COR-L47 (cell line): ENCODE results near the gene C2CD4D.

Experiments
- DNase-seq: peaks from one replicate; lab custom pipeline; 2025; lab: John Stamatoyannopoulos, UW

The C2CD4D gene

DNA sequence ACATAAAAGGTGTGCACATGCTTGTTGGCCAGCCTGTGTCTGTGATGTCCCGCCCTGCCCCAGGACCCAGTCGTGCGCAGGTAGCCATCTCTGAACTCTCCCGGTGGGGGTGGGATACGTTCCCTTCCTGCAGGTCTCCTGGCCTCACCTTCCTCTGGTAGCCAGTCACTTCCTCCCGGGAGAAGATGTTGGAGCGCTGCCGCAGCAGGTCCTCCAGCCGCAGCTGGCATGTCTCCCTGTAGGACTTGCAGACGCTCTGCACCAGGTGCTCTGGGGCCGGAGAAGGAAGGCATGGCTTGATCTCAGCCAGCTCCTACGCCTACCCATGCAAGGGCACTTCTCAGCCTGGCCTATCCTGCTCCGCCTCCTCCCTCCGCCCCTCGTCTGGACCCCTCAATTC is 25.2 kb downstream of the C2CD4D start:
- DNase-seq = no peak

DNA sequence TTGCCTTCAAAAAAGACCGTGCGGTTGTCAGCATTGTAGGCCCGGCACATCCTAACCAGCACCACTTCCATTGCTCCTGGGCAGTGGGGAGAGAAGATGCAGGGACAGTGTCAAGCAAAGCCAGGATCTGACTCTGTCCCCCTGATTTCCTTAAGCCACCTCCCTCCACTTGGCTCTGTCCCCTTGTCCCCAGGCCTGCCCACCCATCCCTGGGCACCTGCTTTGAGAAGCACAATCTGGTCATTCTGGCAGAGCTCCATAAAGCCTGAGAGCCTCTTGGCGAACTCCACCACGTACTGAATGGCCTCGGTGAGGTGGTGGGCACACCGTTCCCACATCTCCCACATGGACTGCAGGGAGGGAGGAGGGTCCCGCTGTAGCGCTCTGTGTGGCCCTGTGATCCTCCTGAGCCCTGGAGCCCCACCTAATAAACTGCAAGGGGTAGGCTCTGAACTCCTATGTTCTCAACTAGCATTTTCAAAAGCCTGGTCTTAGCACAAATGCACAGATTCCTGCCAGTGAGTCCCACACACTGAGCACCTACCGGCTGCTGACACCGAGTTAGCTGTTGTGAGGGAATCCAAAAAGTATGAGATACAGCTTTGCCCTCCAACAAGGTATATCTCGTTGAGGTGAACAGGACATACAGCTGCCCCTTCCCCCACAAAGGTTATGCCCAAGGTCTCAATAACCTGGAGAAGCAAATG is 26.2 kb downstream of the C2CD4D start:
- no peak for DNase-seq

DNA sequence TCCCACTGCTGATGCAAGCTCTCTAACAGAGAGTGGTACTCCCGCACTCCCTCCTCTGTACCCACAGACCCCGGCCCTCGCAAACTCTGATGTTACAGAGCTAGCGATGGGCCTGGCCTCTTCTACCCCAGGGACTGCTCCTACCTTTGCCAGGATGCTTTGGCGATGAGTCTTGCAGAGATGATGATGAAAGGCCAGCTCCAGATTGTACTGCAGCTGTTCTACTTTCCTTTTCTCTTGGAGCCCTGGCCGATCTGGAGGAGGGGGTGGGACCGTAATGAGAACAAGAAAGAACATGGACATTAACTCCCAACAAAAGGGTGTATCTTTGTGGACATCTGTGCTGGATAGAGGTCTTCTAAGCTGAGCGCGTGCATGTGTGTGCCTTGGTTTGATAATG is 28.4 kb downstream of the C2CD4D start:
- no peak for DNase-seq

DNA sequence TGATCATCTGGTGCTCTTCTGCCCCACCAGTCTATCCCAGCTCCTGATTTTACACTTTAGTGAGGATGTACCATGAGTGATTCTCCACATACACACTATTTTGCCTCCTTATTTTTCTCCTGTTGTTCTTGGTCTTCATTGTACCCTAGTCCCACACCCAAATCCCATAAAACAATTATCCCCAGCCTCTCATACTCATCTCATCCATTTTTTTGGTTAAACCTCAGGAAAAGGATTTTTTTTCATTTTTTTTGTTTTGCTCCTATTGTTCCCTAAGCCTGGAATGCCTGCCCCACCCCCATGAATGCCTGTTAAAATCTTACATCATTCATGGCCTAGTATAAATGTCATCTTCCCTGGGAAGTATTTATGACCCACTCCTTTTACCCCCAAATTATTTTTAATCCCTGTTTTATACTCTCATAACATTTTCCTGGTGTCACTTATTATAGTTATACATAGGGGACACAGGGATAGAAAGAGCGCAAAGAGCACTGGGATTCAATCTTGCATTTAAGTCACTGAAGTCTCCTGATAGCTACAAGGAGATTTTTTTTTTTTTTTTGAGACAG is 29.5 kb downstream of the C2CD4D start:
- DNase-seq = no peak

DNA sequence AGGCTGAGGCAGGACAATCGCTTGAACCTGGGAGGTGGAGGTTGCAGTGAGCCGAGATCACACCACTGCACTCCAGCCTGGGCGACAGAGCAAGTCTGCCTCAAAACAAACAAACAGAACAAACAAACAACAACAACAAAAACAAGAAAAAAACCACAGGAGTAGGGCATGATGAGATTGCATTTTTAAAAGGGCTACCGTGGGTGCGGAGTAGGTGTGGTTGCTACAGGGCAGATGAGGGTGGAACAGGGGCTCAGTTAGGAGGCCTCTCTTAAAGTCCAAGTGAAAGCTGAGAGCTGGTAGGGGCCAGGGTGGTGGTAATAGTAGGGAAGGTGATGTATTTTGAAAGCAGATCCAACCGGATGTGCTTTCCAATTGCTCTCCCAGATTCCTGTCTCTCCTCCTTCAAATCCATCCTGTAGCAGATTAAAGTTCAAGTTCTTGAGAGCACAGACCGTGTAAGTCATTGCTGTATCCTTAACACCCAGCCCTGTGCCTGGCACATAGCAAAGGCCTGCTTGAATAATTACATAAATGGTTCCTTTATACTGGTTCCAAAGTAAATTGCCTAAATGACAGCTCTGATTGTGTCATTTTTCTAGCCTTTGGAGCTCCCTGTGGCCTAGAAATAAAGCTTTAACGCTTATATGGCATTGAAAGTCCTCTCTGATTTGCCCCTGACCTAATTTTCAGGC is 30.2 kb downstream of the C2CD4D start:
- DNase-seq = no peak

DNA sequence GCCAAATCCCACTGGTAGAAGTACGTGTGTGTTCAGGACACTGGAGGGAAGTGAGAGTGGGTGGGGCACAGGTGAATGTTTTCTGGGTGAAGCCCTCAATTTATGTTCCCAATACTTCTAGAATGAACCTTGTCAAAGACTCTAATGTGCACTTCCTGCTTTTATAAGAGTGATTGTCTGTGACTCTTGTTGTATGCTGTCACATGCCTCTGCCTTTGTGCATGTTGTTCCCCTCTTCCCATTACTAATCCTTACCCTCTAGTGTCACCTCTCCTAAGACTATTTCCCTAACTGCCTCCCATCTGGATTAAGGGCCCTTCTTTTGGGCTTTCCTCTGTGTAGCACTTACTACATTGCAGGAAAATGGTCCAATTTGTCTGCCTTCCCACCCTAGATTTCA is 31.9 kb downstream of the C2CD4D start:
- no peak for DNase-seq

DNA sequence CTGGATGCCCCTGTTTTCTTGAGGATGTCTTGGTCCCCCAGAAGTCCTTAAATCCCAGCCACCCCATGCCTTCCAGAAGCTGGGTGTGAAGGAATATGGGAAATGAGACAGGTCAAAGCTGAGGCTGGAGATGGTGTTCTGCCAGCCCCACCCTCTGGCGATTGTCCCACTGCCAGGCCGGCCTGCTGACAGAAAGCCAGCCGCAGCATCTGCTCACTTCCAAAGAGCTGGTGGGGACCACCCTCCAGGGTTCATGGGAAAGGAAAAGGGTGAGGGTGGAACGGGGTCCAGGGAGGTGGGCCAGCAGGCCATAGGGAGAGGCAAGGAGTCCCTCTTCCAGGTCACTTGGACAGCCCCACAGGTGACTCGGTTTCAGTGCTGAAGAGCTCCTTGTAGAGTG is 32.5 kb downstream of the C2CD4D start:
- no peak for DNase-seq

DNA sequence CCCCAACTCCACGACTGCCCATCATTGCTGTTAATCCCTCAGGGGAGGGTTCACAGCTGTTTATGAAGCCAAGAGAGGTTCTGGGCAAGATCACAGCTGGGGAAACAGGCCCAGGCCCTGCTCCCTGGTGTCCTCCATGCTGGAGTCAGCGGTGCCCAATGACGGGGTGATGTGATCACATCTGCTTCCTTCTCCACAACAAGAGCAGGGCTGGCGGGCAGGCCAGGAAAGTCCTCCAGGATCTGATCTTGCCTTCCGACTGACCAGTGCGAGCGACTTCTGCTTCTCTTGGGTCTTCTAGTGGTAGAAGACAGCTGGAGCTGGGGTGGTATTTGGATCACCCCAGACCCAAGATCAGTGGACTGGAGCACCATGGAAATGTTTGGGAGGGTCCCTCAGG is 33.5 kb downstream of the C2CD4D start:
- no peak for DNase-seq

DNA sequence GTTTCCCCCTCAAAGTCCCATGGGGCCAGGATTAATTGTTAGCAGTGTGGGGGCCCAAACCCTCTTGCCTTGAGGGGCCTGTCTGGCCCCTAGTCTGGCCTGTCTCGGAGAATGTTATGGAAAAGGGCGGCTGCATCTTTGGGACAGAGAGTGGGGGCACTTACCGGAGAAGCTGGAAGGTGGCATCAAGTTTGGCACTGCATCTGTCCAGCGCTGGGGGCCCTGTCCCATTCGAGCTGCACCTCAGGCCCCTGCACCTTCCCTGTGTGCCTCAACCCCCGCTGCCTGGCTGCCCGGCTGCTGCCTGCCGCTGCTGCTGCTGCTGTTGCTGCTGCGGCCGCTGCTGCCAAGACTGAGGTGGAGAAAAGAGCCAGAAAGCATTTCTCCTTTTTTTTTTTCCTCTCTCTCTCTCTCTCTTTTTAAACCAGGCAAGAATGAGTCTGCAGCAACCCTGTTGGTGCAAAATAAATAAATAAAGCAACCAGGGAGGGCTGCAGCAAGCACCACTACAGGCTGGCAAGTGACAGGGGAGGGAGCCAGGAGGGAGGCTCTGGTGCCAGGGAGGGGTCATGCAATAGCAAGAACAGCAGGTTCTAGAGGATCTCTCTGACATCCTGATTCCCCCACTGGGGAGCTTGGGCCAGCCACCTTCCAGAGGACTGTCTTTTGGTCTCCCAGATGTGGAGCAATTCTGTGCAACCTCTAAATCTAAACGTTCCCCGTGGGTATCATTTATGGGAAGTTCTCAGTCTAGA is 34.4 kb downstream of the C2CD4D start, which contains the start of gene LINGO4:
TSS of gene LINGO4 (minus strand) at position 354 of the 755 bp plus-strand sequence. CDS start 2,715 bp downstream, outside the sequence.
- no peak for DNase-seq

DNA sequence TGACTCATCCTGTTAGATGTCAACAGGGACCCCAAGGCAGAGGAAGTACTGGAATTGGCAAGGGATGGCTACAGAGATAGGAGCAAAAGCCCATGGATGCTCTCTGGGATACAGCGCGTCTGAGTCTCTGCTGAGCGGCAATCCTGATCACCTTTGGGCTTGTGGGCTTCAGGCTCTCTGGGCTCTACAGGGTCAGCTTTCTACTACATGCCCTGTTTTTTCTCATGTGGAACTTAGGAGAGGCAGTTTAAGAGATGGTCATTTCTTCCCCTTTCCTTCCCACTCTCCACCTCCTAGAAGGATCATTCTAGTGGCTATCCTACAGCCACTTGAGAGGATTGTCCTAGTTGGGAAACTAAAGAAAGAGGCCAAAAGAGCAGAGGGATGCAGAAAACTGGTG is 35.7 kb downstream of the C2CD4D start:
- DNase-seq = no peak

DNA sequence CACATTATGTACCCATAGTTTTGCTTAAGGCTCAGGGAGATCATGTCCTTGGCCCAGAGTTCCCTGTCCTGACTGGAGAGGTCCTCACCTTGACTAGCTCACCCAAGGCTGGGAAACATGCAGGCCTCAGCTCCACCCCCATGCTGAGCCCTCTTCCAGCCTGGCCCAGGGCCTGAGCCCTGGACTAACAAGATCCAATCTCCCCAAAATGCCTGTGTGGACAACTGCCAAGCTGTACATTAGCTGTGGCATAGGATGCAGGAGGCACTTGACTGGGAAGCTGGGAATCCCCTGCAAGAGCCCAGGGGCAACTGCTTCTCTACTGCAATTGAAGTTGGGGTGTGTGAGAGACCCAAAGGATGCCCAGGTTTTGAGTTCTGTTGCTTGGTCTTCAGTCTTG is 36.5 kb downstream of the C2CD4D start:
- DNase-seq = no peak

DNA sequence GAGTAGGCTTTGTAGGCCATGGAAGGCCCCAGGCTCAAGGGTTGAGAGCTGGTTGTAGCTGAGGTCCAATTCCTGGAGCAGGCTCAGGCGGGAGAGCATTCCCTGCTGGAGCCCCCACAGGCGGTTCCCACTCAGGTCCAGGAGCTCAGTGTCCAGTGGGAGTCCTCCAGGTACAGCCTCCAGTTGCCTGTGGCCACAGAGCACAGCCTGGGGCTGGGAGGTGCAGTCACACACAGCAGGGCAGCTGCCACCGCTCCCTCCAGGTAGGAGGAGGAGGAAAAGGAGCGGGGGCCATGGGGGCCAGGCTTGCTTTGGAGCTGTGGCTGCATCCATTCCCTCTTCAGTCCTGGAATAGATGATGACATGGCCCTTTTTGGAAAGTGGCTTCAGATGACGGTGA is 37.2 kb downstream of the C2CD4D start:
- no peak for DNase-seq

DNA sequence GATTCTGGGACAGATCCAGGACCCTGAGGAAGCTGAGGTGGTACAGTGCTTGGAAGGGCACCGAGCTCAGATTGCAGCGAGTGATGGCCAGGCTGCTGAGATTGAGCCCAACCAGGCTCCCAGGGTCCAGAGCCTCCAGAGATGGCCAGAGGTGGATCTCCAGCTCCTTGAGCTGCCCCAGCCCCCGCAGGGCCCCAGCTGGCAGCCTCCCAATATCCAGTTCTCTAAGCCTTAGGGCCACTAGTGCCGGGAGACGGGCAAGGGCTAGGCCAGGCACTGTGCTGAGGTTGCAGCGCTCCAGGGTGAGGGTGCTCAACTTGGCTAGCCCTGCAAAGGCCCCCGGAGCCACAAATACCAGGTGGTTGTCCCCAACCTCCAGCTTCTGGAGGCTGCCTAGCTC is 37.8 kb downstream of the C2CD4D start:
- DNase-seq = no peak

DNA sequence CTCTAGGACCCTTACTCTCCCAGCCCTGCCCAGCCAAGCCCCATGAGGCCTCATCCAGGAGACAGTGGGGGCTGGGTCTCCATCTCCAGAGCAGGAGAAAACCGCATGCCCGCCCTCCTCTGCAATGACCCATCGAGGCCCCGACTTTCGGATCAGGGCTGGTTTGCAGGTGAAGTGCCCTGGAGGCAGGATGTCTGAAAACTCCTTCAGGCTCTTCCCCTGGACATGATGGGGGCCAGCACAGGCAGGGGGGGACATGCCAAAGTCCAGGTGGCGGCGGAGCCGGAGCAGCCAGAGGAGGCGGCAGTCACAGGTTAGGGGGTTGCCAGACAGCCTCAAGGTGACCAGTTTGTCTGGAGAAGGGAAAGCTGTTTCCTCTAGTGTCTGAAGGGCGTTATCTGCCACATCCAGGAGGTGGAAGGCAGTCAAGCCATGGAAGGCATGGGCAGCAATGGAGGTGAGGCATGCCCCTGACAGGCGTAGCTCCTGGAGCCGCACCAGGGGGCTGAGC is 38.3 kb downstream of the C2CD4D start:
- no peak for DNase-seq

DNA sequence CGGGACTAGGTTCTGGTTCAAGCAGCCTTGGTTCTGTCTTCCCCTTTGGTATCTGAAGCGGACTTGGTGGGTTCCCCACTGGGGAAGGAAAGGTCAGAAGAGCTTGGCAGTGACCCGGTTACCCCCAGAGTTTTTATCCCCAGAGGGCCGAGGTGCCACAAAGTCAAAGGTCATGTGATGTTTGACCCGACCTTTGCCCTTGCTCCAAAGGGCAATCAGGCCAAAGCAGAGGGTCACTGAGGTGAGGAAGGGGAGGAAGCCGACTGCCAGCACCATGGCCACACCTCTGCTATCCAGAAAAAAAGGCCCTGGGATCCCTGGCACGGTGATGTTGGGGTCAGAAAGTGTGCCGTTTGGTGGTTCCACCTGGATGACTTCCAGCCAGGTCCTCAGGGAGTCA is 38.8 kb downstream of the C2CD4D start:
- DNase-seq = no peak

DNA sequence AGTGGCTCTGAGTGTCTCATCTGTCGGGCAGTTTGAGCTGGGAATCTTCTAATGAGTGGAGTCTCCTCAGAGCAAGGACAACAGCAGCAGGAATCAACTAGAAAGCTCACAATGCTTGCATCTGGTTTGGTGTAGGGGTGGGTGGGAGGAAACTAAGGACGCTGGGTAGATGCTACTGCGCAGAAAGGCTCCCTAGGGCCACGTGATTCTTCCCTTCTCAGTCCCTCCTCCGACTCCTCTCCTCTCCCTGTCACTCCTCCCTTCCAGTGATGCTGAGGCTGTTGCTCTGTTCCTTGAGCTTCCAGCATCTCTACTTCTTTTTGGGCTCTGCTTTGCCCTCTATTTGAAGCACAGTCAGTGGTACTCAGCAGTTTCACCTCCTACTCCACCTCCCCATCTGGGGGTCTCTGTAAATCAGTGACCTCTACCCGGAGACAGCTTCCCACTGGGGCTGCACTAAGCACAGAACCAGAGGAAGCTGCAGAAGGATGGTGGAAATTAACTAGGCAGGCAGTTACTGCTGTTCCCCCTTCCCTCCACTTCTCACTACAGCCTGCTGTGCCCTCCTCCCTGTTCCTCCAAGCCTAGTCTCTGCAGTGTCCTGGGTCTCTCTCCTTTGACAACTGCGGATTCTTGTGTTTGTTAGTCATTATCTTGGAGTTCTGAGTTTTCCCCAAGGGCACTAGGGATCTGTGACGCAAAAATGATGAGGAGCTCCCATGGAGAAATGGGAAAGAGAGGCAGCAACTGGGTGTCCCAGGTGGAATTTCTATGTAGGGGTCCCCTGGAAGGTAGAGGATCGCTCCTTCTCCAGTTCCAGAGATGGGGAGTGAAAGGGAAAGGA is 40.2 kb downstream of the C2CD4D start:
- no peak for DNase-seq

DNA sequence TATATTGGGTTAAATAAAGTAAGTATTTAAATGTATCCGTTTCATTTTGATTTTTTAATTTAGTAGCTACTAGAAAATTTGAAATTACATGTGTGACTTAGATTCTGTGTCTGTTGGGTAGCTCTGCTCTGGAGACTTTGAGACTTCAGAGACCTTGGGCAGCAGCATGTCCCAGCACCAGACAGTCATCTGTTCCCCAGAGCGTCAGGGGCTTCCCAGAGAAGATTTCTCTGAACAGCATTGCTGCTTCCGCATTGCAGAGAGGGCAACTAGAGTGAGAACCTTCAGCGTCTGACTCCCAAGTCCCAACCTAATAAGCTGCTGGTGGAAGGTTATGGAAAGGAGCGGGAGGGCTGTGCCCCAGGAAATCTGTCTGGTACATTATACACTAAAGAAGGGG is 41.0 kb downstream of the C2CD4D start:
- DNase-seq = no peak

DNA sequence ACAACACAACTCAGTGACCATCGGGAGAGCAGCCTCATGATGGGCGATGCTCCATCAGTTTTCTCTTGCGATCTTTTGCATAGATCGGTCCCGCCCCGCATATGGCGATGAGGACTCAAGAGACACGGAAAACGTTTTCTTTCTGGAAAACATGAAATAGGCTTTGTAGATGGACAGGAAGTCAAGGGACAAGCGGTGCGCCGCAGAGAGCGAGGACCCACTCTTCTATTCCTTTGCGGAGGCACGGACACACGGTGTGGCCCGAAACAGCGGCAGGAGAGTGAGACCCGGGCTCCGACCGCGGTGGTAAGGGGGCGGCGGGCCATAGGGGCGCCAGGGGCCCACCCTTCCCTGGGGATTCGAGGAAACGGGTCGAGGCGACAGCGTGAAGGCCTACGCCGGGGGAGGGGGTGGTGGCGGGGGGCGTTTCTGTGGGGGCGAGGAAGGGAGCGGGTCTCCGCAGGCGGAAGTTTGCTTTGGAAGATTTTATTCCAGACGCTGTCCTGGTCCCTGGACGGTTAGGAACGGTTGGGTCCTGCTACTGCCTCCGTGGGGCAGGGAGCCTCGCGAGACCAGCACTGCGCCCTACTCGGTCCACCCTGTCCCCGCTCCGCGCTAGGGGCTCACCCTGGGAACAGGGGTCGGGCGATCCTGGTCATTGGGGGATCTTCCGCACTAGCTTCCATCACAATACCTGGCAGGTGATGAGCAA is 48.5 kb downstream of the C2CD4D start:
- peak; percentile 4 for DNase-seq

DNA sequence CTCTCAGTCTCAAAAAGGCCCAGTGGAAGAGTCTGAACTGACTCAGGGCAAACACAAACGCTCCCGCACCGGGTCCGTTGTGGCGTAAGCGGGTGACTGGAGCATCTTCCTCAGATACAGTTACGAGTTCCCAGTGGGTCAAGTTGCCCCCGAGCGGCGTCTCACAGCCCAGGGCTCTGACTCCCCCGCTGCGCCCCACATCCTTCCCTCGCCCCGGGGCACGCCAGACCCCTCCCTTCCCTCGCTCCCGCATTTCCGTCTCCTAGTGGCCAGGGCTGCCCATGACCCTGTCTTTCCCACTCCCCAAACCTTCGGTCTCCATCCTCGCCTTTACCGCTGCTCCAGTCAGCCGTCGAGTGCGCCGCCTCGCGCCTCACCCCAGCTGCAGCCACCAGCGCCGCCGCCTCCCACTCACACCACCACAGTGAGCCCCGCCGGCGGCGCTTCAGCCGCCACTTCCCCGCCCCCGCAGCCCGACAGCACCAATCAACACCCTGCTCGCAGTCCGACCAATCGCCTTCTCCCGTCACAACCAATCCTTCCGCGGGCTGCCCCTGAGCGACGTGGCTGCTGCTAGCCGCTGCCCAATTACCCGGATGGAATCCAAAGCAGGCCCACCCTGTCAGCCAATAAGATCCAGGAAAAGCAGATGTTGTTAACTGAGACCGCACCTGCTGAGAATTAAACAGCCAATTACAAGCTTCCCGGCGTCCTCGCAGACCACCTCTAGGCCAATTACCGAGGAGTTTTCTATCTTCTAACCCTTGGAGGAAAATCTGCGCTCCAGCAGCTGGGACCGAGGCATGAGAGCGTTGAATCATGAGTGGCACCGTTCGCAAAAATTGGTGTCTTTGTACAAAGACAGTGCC is 49.3 kb downstream of the C2CD4D start, which contains the start of gene TDRKH:
TSS of gene TDRKH (minus strand) at position 430 of the 869 bp plus-strand sequence. CDS start 7,478 bp downstream, outside the sequence.
- DNase-seq = peak; percentile 99
